Stimulated activated CD8-positive, alpha-beta memory T cell treated with anti-CD3 and anti-CD28 coated beads, Interleukin-7, amount 100 ng/mL, for 1 hour (primary cell): Measurements from ENCODE around the gene ENHO.

Experiments
- DNase-seq, 2 donors: peaks; one replicate each; pipeline ENCODE4 v3.0.0-alpha.2; 2020; ENCODE audit warnings: low read depth in 2 of 2

ENHO gene

DNA sequence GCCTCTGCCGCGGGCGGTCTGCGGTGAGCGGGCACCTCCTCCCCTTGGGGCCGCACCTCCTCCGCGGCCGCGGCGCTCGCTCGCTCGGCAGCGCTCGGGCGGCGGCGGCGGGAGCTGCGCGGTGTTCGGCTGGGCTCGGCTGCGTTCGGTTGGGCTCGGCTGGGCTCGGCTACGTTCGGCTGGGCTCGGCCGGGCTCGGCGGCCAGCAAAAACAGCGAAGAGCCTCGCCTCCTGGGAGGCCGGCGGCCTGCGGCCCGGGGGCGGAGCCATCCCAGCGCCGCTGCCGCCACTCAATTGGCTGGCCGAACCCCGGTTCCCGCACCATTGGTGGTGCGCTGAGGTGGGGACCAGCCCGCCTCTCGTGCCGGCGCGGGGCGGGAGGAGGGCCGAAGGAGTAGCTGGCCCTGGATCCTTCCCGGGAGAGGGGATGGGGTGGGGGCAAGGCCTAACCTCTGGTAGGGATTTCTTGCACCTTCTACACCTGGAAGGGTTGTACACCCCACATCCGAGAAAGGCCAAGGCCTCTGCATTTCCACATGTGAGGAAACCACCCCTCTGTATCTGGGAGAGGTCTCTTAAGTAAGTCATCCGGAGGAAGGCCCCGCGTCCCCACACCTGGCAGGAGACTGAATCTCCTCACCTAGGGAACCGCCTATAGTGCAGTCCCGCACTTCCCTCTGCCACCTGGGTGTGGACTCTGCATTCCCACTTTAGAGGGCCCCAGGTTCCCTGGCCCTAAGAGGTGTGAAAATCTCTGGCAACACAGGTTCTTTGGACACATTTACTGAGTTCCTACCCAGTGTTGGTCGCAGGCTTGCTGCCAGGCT is at the start of gene ENHO:
Gene ENHO (minus strand): TSS at position 20 of the 827 bp plus-strand sequence. CDS start 1,295 bp downstream, outside the sequence.
- peak; percentile 79 to 83 for DNase-seq

- DNase-seq: no peak
Measured at GRCh38 chr9:34572092-34572491, 49.3 kb upstream of the ENHO start.

- no peak for DNase-seq
Measured at GRCh38 chr9:34571481-34571810, 48.7 kb upstream of the ENHO start.

DNA sequence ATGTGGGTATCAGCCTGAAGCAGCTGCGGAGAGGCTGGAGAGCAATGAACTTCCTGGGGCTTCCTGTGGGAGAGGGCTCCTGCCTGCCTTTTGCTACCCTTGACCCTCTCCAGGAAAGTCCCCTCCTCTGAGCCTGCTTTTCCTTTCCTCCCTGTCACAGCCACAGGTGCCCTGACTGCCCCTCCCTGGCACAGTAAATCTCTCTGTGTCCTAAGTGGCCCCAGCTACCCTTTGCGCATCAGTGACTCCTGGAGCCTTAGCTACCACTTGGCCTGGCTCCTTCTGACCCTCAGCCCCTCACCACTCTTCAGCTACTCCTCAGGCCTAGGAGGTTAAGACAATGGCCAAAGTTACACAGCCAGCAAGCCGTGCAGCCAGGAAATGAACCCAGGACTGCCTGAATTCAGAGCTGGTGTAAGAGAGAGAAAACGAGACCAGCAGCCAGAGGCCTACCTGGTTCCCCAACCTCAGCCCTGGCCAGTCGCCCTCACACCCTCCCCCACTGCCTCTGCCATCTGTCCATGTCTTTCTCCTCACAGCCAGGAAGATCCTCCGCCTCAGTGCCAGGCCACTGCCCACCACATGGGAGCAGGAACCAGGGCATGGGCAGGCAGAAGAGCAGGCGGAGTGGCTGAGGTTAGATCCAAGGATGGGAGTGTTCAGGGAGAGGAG is 48.2 kb upstream of the ENHO start:
- DNase-seq: no peak

DNA sequence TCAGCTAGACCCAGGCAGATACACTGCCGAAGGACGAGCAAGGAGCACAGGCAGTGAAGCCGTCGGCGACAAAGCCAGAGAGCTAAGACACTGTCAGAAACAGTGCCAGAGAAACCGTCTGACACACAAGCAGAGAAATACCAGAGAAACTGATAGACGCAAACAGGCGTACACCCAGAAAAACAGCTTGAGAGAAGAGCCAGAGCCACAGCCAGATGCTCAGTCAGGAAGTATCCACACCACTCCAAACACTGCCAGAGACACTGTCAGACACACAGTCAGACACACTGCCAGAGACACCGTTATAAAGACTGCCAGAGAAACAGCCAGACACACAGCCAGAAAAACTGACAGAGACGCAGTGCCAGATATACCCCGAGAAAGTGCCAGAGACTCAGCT is 47.6 kb upstream of the ENHO start:
- no peak for DNase-seq

DNA sequence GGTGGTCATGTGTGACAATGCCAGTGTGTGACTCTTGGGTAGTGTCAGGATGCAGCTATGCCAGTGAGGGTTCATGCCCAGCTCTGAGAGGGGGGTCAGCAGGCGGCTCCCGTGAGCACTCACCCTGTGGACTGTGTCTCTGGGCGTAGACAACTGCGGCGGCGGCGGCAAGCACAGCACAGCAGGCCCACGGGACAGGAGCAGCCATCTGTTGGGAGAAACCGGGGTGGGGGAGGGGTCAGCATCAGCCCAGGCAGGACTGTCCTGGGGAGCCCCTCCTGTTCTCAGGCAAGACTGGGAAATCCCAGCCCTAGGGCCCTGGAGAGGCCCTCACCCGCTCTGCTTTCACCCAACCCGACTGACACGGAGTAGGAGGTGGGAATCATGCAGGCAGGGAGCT is 46.0 kb upstream of the ENHO start:
- DNase-seq: no peak

DNA sequence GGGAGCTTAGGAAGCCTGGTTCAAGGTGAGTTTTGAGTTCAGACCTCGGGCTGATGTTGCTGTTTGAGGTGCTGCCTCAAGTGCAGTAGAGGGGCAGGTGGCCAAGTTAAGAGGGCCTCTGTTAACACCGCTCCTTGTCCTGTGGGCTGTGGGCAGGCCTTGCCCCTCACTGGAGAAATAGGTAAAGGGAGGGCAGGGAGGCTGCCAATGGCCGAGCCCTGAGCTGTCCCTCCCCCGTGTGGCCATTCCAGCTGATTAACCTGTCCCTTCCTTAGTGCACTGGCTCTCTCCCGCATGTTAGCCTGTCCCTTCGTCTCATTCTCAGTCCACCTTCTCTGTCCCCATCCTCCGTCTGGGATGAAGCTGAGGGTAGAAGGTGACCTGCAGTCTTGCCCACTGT is 45.3 kb upstream of the ENHO start:
- DNase-seq: no peak

GRCh38 chr9:34566972-34567371 is 44.2 kb upstream of the ENHO start:
- no peak for DNase-seq

GRCh38 chr9:34566322-34566721 is 43.5 kb upstream of the ENHO start:
- DNase-seq: no peak

GRCh38 chr9:34565856-34566255 is 43.1 kb upstream of the ENHO start:
- no peak for DNase-seq

- DNase-seq: no peak
Measured at GRCh38 chr9:34564617-34565016, 41.8 kb upstream of the ENHO start.

GRCh38 chr9:34563262-34563661 is 40.5 kb upstream of the ENHO start:
- DNase-seq: no peak

GRCh38 chr9:34562135-34562745 is 39.5 kb upstream of the ENHO start:
- no peak for DNase-seq

DNA sequence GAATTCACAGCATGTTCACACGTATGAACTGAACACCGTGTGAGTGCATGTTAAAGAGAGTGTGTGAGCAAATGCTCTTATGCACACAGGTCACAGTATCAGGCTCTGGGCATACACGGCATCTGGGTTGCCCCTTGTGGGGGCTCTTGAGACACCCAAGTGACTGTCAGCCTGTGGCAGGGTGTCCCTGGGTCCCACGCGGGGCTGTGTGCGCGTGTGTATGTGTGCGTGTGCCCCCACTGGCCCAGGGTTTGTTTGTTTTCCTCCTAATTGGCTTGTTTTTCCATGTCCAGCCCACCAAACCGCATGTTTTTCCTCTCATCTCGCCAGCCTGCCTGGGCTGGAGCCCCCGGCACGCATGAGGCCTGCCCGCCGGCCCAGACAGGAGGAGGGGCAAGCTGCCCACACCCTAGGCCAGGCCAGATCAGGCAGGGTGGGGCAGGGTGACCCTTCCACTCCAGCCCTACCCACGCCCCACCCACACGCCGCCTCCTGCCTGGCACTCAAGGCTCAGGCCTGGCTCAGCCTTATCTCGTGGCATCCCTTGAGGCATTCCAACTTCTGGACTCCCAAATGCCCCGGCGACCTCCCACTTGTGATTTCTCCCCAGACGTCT is 37.9 kb upstream of the ENHO start:
- DNase-seq: no peak

DNA sequence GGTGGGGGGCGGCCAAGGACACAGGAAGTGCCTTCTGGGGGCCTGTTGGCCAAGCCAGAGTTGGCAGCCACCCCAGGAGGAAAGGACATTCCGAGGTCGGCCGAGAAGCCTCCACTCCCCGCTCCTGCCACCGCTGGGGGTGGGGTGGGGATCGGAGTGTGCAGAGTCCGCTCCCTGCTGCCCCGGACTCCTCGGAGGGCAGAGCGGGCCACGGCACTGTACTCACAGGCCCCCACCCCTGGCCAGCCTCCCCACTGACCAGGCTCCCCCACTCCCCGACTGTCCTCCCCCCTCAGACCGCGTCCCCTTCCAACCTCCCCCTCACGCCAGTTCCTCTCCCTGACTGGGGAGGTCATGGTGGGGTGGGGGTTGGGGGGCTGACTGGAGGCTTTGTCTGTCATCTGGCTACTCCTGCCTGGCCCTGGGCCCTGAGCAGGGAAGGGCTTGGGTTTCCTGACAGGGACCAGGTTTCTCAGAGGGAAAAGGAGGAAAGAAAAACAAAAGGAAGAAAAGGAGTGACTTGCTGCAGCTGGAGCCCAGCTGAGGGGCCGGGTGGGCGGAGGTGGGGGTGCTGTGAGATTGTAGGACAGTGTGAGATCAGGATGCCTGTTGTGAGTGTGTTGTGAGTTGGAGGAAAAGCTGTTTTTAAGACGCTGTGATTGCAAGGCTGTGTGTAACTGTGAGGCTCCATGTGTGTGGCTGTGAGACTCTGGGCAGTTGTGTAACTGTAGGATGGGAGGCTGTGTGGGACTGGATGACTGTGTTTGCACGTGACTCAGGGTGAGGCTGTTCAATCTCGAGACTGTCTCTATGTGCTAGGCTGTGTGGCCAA is 37.0 kb upstream of the ENHO start:
- DNase-seq: no peak

GRCh38 chr9:34558919-34559623 is 36.3 kb upstream of the ENHO start:
- no peak for DNase-seq

GRCh38 chr9:34558364-34558763 is 35.6 kb upstream of the ENHO start:
- no peak for DNase-seq

- no peak for DNase-seq
Measured at GRCh38 chr9:34557426-34558321, 34.9 kb upstream of the ENHO start.

DNA sequence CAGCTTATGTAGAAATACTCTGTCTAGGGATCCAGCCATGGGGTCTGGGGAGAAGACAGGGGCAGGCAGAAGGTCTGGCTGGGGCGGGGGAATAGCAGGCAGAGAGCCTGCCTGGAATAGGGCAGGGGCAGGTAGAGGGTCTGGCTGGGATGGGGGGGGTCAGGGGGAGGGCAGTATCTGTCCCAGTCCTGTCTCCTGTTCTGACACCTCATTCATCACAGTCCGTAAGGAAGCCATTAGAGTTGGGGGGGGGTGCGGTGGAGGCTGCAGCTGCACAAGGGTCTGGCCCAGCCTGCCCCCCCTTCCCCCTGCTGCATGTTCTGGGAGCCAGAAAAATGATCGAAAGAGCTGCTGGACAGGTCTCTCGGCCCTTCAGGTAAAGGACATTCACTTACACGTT is 34.2 kb upstream of the ENHO start:
- DNase-seq: no peak

DNA sequence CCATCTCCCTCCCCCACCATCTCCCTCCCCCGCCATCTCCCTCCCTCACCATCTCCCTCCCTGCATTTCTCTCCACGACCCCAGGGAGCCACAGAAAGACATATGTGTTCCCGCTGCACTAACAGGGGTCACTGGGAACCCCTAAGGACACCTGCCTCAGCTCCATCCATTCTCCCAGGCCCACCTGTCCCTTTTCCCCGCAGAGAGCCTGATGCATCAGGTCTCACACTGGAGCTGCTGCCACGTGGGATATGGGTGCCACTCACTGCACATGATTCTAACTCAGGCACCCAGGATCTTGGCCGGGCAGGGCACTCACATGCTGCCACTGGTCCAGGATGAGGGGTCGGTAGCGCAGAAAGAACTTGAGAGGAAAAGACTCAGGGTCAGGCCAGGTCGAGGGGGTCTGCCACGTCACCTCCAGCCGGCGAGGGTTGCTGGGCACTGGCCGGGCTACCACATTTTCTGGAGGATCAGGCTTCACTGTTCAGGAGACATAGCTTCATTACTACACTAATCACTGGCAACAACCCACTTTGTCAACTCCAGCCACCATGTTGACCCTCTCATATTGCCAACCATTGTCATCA is 33.2 kb upstream of the ENHO start:
- DNase-seq: no peak
